Anterior cingulate cortex (tissue), 58 donors: Measurements from ENCODE around the gene UBE2F.
A peak's percentile ranks its signal among the peaks of the same experiment; 100 is the strongest.
"Not testable (repeated sequence)": the region's sequence is repeated elsewhere in the genome, so short reads cannot be mapped to it uniquely, and the experiment has no call there.

ENCODE experiments used
- DNase-seq, 58 donors: peaks; one replicate each; lab custom pipeline; 2025; lab: John Stamatoyannopoulos, UW

The UBE2F gene

GRCh38 chr2:237977380-237977779 lies 10.6 kb downstream of the UBE2F start:
- DNase-seq = no peak

- DNase-seq = peak in 40 of 58 donors; percentile 5 to 79 (median 39)
These were observed 11.4 kb downstream of the UBE2F start for GRCh38 chr2:237978058-237978712.

GRCh38 chr2:237979331-237979730 lies 12.5 kb downstream of the UBE2F start:
- DNase-seq = no peak

GRCh38 chr2:237980087-237980486 lies 13.3 kb downstream of the UBE2F start:
- DNase-seq = peak in 32 of 58 donors; percentile 8 to 78 (median 38)

GRCh38 chr2:237980751-237981150 lies 13.9 kb downstream of the UBE2F start:
- no peak for DNase-seq

- not testable (repeated sequence) for DNase-seq
These were observed 14.8 kb downstream of the UBE2F start for GRCh38 chr2:237981621-237982020.

DNA sequence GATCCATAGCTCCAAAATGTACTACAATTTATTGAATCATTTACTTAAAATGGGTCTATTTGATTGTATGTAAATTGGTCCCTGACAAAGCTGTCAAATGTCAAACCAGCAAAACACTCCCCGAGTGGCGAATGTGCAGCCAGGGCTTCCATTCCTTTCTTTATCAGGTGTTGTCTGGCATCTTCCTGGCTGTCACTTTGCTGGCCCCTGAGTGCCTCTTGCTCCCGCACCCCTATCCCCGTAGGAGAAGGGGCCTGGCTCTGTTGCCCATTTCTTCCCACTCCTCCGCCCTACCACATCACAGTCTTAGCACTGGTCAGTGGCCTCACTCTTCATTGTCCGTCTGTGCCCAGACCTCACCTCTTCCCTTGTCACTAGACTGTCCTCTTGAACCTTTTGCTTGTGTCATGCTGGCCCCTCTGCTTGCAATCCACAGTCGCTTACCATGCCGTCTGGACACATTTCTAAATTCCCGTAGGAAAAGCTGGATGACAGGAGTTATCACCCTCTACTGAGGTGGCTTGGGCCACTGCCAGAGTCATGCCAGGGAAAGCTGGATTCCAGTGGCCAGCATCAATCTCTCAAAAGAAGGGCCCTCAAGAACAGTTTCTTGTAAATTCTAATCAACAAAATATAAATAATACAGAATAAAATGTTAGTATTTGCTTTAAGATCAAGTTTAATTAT lies 15.4 kb downstream of the UBE2F start:
- DNase-seq = no peak

GRCh38 chr2:237983922-237984321 lies 17.1 kb downstream of the UBE2F start:
- no peak for DNase-seq

DNA sequence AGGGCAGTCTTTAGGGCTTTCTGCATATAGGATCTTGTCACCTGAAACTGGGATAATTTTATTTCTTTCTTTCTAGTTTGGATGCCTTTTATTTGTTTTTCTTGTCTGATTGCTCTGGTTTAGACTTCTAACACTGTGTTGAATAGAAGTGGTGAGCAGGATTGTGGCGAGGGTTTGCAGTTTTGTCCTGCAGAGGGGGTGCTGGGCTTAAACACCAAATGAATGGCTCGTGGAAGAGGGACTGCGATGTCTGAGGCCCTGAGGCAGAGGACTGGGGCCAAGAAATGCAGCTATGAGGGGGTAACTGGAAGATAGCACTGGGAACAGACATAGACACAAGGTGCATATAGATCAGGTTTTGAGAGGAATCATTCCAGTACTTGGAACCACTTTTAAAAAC lies 20.5 kb downstream of the UBE2F start:
- DNase-seq = no peak

DNA sequence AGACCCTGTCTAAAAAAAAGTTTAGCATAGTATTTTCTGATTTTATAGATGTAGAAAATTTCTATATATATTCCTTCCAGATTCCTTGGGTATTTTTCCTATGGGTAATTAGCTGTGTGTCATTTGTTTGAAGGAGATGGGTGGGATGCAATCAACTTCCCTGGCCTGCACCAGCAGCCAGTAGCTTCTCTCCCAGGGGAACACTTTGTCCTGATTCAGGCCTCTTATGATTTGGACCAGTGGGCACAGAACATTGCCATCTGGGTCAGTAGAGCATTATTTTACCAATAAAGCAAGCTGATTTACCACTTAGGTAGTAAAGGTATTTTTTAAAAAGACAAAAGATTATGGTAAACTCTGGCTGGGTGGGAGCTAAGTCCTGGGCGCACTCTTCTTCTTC lies 26.9 kb downstream of the UBE2F start:
- no peak for DNase-seq

GRCh38 chr2:237995036-237995435 lies 28.2 kb downstream of the UBE2F start:
- DNase-seq = no peak

GRCh38 chr2:237996021-237996593 lies 29.3 kb downstream of the UBE2F start:
- DNase-seq = no peak

DNA sequence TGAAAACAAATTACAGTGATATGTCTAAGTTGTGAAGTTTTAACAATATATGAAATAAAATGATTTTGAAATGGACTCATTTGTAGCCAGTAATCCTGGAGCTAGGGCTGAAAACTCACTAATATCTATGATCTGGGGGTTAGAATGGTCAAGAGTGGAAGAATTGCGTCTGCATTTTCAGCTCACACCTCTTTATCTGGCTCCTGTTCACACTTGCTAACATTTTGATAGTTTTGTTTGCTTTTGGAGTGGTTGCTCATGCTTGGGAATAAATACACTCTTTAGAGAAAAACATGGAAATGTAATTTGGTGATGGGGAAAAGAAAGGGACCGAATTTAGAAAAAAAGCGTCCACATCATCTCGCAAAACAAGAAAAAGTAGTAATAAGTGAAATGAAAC lies 30.7 kb downstream of the UBE2F start:
- no peak for DNase-seq

DNA sequence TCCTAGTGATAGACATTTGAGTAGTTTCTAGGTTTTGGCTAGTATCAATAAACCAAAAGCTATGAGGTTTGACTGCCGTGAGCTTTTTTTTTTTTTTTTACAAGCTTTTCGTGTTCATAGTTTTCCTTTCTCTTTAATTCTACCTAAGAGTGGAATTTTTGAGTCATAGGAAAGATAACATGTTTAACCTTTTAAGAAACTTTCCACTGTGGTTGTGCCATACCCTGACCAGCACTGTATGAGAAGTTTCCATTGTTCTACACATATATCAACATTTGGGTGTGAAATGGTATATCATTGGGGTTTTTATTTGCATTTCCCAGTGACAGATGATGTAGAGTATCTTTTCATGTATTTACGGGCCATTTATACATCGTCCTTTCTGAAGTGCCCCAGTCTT lies 31.7 kb downstream of the UBE2F start:
- DNase-seq = no peak

DNA sequence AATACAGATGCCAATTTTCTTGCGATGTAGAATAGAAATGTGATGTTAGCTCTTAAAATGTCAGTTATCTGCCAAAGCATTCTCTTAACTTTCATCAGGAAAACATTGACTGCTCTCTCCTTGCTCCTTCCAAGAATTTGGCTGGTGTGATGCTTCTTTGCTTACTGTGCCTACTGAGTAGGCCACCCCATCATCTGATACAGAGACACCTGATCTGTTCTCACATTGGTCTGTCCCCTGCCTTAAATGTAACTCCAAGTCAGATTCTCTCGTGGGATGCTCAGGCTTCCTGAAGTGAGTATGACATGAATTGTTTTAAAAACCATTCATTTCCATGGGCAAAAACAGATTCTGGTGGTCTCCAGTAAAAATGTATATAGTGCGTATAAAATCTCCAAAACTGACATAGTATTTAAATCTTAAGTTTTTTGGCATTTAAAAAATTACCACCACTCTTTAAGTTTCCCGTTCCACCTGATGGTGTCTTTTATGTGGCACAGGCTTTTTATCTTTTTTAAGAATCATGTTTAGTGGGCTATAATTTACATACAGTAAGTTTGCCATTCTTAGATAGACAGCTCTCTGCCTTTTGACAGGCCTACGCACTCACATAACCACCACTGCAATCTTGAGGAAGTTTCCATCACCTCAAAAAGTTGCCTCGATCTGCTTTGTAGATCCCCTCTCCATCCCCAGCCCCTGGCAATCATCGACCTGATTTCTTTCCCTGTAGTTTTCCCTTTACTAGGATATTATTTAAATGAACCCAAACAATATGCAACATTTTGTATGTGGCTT lies 36.6 kb downstream of the UBE2F start:
- no peak for DNase-seq

- no peak for DNase-seq
These were observed 37.4 kb downstream of the UBE2F start for GRCh38 chr2:238004077-238004830.

- DNase-seq = no peak
These were observed 38.7 kb downstream of the UBE2F start for GRCh38 chr2:238005528-238005927.

DNA sequence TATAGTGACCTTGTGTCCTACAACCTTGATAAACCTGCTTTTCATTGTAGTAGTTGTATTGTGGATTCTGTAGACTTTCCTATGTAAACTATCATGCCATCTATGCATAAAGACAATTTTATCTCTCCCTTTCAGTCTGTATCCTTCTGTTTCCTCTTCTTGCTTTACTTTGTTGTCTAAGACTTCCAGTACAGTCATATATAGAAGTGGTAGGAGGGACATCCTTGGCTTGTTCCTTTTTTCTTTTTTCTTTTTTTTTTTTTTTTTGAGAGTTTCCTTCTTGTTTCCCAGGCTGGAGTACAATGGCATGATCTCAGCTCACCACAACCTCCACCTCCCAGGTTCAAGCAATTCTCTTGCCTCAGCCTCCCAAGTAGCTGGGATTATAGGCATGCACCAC lies 39.7 kb downstream of the UBE2F start:
- DNase-seq = no peak

DNA sequence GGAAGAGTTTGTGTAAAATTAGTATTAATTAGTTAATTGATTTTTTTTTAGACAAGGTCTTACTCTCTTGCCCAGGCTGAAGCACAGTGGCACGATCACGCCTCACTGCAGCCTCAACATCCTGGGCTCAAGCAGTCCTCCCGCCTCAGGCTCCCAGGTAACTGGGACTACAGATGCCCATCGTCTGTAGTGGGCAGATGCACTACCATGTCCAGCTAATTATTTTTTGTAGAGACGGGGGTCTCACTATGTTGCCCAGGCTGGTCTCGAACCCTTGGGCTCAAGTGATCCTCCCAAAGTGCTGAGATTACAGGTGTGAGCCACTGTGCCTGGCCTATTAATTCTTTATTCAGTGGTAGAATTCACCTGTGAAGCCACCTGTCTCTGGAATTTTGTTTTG lies 41.1 kb downstream of the UBE2F start:
- DNase-seq = no peak

DNA sequence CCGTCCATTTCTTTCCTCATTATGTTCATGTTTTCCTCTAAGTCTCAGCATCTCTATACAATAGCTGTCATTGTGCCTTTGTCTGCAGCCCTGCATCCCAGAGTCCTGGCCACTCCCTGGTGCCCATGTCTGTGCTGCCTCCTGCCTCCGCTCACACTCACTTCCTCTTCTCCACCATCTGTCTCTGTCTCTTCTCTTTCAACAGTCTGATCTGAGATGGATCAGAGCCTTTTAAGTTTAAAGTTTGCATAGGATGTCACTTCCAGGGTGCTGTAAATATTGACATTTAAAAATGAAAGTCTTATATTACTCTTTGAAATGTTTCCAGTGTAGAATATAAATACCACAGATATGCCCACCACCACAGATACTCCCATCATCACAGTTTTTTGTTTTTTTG lies 42.7 kb downstream of the UBE2F start:
- DNase-seq = peak in 38 of 58 donors; percentile 3 to 76 (median 35)
